Right forelimb (tissue), 1 donor: Measurements from ENCODE around the gene APCDD1L.
"Not testable (repeated sequence)": the region's sequence is repeated elsewhere in the genome, so short reads cannot be mapped to it uniquely, and the experiment has no call there.

Experiments used
- DNase-seq: peaks from one replicate; pipeline ENCODE4 v3.0.0-alpha.2; 2018

APCDD1L gene

GRCh38 chr20:58436868-58437645 lies 78.1 kb downstream of the APCDD1L start:
- no peak for DNase-seq

- no peak for DNase-seq
Observed at GRCh38 chr20:58435237-58435636, 80.0 kb downstream of the APCDD1L start.

GRCh38 chr20:58434326-58434725 lies 80.9 kb downstream of the APCDD1L start:
- no peak for DNase-seq

DNA sequence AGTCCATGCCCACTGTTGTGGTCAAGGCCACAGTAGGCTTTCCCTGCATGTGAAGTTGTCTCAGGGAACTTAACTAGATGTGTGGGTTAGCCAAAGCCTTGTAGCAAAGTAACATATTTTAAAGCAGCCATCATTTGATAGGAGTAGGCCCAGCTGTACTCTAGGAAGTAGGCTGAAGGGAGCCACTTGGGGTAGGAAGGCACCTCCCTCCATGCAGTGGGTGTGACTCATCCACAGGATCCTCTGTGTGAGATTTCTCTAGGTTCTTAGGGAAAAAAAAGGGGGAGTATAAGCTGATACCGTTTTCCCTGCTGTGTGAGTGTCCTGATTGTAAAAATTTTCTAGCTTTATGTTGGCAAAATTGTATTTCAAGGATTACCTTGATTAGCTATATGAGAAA lies 81.4 kb downstream of the APCDD1L start:
- DNase-seq, result no peak

GRCh38 chr20:58433029-58433647 lies 82.1 kb downstream of the APCDD1L start:
- no peak for DNase-seq

DNA sequence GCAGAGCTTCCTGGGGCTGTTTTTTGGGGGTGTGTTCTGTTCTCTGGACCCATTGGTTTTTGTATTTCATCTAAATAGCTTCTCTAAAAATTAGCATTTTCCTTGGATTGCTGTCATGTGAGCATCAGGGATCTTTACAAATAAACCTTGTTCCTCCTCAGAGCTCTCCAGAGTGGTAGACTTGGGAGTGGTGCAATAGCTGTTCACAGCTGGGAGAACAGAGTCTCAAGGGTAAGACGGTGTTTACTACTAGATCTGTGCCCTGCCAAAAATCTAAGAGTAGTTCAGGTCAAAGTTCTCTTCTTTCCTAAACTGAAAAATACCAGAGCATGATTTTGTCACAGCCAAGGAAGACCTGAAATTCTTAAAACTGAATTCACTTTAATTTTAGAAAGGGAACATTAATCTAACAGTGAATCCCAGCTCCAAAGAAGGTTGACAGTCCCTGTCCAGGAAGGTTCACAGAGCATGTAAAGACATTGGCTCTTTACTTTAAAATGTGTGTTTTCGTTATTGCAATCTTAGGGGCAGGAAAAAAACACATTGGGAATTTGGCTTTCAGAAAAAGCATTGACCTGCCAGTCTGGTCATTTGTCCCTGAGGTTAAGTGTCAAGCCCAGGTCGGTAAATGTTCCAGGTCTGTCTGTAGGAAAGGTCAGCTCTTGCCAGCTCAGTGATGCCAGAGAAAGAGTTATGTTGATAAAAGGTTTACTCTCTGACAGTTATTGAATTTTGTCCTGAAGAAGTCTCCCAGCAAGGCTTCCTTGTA lies 82.8 kb downstream of the APCDD1L start:
- no peak for DNase-seq

- DNase-seq, result no peak
Observed at GRCh38 chr20:58431134-58431533, 84.1 kb downstream of the APCDD1L start.

- DNase-seq, result no peak
Observed at GRCh38 chr20:58429303-58429702, 85.9 kb downstream of the APCDD1L start.

DNA sequence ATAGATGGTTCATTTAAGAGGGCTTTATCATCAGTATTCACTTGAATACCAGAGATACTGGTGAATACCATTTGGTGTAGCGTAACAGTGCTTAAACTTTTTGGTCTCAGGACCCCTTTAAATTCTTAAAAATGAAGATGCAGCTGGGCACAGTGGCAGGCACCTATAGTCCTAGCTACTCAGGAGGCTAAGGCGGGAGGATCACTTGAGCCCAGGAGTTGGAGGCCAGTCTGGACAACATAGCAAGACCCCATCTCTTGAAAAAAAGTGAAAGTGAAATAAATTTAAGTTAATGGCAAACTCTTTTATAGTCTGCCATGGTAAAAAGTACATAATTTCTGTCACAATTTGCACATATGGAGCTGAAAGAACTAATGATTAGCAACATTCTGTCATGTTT lies 86.8 kb downstream of the APCDD1L start:
- DNase-seq, result no peak

GRCh38 chr20:58427571-58427970 lies 87.6 kb downstream of the APCDD1L start:
- not testable (repeated sequence) for DNase-seq

- no peak for DNase-seq
Observed at GRCh38 chr20:58424218-58424969, 90.8 kb downstream of the APCDD1L start.

DNA sequence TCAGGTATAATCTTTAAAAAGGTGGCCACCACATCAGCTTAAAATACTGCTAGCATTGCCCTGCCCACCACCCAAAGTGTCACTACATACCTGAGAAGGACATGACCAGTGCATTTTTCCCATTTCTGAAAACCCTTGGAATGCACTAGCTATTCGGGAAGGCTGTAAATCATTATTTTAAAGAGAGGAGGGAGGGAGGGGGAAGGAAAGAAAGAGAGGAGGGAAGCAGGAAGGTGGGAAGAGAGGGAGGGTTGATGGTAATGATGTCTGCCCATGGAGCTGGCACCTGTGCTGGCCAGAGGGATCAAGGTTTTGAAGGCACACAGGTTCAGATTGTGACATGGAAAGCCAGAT lies 93.7 kb downstream of the APCDD1L start:
- DNase-seq, result no peak

GRCh38 chr20:58420798-58421496 lies 94.3 kb downstream of the APCDD1L start:
- DNase-seq, result no peak

DNA sequence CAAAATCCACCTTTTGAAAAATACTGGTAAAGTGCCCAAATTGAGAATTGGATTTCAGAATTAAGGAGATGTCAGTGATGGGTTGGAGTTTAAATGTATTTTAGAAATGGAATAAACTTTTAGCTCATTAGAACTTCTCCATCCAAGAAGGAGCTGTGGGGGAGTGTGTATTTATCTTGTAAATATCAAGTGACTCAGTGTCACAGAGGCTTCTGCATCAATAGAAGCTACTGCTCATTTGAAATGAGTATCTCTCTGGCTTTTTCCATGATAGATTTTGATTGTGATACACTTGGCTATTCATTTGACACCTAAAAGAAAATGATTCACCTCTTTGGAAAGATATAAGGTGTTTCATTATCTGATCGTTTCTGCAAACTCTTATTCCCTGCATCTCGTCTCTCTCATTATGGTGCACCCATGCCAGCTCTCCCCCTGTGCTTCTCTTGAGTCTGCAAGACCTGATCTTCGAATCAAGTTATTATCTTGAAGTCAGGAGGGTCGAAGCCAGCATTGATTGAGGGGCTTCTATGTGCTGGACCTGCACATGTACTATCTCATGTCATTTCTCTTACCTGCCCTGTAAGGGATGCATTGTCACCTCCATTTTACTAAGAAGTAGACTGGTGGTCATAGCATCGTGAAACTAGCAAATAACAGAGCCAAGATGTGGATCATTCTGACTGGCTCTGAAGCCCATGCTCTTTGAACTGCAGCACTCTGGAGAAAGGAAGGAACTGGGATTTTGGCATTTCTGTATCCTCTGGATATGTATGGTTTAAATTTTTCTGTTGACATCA lies 96.0 kb downstream of the APCDD1L start:
- no peak for DNase-seq

GRCh38 chr20:58417438-58417837 lies 97.8 kb downstream of the APCDD1L start:
- DNase-seq, result no peak

GRCh38 chr20:58416835-58417234 lies 98.4 kb downstream of the APCDD1L start:
- DNase-seq, result no peak

DNA sequence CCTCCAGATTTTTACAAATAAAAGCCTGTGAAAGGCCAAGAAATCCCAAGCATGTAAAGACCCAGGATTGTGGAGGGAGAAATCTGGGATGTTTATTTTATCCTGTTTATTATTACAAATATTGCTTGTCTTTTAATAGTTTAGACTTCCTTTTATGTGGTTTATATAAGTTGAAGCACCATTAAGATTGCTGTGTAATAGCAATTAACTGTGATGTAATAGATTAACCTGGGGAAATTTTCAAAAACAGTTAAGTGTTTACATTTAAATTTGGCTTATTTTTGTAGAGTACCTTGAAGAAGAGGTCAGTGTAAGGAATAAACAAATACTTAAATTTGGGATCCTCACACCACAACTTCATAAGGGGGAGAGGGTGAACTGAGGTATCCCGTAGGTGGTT lies 99.1 kb downstream of the APCDD1L start:
- DNase-seq, result no peak

DNA sequence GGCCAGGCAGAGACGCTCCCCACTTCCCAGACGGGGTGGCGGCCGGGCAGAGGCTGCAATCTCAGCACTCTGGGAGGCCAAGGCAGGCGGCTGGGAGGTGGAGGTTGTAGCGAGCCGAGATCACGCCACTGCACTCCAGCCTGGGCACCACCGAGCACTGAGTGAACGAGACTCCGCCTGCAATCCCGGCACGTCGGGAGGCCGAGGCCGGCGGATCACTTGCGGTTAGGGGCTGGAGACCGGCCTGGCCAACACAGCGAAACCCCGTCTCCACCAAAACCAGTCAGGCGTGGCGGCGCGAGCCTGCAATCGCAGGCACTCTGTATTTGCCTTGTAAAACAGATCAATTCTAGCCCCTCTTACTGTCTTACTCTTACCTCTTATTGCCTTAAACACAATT lies 100.4 kb downstream of the APCDD1L start:
- not testable (repeated sequence) for DNase-seq

DNA sequence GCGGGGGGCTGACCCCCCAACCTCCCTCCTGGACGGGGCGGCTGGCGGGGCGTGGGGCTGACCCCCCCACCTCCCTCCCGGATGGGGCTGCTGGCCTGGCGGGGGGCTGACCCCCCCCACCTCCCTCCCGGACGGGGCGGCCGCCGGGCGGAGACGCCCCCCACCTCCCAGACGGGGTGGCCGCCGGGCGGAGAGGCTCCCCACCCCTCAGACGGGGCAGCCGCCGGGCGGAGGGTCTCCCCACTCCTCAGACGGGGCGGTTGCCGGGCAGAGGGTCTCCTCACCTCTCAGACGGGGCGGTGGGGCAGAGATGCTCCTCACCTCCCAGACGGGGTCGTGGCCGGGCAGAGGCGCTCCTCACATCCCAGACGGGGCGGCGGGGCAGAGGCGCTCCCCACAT lies 101.0 kb downstream of the APCDD1L start:
- DNase-seq, result not testable (repeated sequence)
